HG03139 (cell line): Measurements from ENCODE around the gene GREB1.

Source experiments
- ATAC-seq: cut with Tn5 transposase; IDR thresholded peaks from one replicate; pipeline ENCODE4 v1.9.1; 2021; ENCODE audit not compliant: unreplicated experiment

The GREB1 gene

GRCh38 chr2:11631462-11631861 lies 97.6 kb downstream of the GREB1 start:
- no peak for ATAC-seq

DNA sequence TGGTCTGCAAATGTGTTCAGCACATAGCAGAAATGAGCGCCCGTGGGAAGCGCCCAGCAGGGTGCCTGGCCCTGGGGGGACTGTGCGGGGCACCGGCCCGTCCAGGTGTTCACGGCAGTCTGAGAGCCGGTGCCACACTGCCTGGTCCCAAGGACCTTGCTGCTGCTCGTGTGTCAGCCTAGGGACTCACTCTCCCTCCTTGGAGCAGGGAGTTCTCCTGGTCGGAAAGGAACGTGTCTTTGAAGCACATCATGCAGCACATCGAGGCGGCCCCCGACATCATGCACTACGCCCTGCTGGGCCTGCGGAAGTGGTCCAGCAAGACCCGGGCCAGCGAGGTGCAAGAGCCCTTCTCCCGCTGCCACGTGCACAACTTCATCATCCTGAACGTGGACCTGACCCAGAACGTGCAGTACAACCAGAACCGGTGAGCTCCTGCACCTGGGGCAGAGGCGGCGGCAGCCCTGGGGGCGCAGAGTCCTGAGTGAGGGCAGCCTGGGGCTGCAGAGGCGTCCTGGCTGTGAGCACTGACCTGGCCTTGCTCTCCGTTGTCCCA lies 100.2 kb downstream of the GREB1 start:
- ATAC-seq = no peak

DNA sequence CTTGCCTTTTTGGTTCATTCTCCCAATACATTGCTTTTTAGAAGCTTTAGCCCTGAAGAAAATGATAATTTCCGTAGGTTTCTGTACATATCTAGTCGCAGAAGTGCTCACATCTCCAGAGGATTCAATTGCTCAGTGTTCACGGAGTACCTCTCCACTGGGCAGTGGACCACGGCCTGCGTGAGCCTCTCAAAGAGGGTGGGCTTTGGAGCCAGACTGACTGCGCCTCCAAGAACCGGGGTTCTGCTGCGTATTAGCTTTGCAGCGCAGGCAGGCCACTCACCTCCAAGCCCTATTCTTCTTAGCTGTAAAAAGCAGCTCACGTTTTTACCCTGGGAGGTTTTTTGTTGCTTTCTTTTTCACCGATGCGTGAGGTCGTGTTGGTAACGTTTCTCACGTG lies 100.7 kb downstream of the GREB1 start:
- ATAC-seq = no peak

DNA sequence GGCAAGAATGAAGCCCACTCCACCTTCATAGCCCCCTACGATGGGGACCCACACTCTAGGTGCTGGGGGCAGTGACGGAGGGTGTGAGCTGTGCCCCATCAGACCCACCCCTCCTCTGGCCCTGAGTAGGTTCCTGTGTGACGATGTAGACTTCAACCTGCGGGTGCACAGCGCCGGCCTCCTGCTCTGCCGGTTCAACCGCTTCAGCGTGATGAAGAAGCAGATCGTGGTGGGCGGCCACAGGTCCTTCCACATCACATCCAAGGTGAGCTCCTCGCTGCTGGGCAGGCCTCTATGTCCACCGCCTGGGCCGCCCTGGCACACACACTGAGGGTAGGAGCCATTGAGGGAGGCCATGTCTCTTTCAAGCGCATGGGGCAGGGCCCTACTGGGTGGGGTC lies 101.3 kb downstream of the GREB1 start:
- ATAC-seq = no peak

GRCh38 chr2:11636593-11637295 lies 102.9 kb downstream of the GREB1 start:
- no peak for ATAC-seq

GRCh38 chr2:11637546-11637945 lies 103.7 kb downstream of the GREB1 start:
- ATAC-seq = no peak

DNA sequence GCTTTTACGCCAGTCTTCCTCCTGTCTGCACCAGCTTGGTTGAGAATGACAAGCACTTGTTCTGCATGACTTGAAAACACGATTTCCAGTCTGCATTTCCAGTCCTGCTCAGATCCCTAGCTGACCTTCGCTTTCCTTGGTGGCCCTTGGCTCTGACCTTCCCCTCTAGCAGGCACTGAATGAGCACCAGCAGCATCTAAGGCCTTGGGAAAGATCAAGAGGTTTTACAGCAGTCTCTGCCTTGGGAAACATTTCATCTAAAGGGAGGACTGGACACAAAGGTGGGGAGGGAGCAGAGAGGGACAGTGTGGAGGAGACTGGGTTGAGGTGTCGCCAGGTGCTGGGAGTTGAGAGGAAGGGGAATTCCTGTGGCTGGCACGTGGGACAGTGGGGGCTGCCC lies 105.7 kb downstream of the GREB1 start:
- no peak for ATAC-seq

DNA sequence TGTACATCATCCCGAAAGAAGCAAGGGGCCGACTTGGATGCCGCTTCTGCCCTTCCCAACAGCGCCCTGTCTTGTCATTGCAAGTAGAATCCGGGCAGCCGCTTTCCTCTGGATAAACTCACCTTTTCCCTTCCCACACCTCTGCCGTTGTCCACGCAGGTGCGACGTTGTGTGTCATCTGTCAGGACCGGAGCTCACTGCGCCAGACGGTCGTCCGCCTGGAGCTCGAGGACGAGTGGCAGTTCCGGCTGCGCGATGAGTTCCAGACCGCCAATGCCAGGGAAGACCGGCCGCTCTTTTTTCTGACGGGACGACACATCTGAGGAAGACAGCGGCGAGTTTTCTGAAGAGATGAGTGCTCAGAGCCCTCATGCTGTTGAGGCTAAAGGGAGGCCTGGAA lies 106.3 kb downstream of the GREB1 start:
- ATAC-seq = no peak

GRCh38 chr2:11642972-11643371 lies 109.1 kb downstream of the GREB1 start:
- ATAC-seq = no peak

- no peak for ATAC-seq
Measured at GRCh38 chr2:11644293-11644692, 110.4 kb downstream of the GREB1 start.

GRCh38 chr2:11646530-11646929 lies 112.7 kb downstream of the GREB1 start:
- ATAC-seq = no peak

DNA sequence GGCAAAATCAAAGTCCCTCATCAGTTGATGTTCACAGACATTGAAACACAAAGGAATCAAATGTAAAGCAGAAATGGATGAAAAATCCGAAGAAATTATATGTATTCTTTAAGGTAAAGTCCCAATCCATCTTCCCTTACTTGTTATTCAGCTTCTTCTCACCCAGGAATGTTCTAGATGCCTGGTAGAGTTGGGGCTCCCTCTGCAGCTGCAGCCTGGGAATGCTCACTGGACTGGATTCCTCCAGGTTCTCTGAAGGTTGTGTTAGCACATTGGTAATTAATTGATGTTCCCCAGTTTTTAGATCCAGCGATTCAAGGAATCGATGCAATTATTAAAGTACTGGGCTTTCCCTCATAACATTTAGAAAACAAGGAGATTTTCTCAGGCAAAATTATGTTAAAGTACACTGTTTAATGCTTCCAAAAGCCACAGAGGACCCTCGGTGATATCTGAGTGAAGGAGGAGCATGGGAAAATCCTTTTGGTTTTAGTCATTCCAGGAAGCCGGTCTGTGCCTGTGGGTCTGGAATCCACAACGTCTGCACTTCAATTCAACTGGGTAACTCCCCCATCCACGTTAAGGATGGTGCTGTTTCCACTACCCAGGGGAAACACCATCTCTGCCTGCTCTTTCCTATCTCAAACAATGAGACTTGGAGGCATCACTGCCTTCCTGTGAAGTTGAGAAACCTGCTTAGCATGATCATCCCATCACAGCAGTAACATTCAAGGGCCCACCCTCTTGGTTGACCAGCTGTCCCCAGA lies 114.2 kb downstream of the GREB1 start:
- no peak for ATAC-seq

GRCh38 chr2:11649093-11649492 lies 115.2 kb downstream of the GREB1 start:
- no peak for ATAC-seq

GRCh38 chr2:11651856-11652548 lies 118.2 kb downstream of the GREB1 start:
- no peak for ATAC-seq

DNA sequence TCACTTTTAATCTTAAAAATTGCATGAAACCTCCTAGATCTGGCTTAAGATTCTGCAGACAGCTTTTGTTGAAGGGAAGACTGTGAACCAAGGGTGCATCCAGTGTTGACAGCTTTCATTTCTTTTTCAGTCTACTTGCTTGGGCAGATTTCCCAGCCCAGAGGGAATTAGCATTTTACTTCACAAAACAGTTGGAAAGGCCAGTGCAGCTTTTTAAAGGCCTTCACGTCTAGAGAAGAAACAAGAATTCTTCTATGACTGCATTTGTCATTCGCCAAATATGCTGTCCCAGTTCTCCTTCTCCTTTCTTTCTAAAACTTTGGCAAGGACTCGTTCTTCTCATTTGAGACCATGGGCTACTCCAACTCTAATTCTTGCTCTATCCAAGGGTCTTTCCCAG lies 118.7 kb downstream of the GREB1 start:
- no peak for ATAC-seq

GRCh38 chr2:11655495-11655894 lies 121.7 kb downstream of the GREB1 start:
- ATAC-seq = no peak

- ATAC-seq = no peak
Measured at GRCh38 chr2:11656252-11656651, 122.4 kb downstream of the GREB1 start.

DNA sequence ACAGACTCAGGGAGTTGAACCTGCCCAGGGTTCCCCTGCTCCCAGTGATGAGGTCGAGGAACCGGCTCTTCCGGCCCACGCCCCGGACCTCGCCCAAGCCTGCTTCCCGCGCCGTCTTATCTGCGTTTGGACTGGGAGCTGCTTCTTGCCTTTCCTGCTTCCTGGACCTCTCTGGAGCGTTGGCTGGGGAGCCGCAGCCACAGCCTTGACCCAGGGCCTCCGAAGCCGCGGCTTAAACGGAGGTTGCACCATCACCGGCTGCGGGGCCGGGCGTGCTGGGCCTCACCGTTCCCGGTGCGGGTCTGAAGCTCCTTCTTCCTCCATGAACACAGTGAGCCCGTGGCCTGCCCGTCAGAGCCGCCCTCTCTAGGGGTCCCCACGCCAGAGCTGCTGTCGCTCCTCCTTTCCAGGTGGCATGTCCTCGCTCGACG lies 122.8 kb downstream of the GREB1 start:
- no peak for ATAC-seq

DNA sequence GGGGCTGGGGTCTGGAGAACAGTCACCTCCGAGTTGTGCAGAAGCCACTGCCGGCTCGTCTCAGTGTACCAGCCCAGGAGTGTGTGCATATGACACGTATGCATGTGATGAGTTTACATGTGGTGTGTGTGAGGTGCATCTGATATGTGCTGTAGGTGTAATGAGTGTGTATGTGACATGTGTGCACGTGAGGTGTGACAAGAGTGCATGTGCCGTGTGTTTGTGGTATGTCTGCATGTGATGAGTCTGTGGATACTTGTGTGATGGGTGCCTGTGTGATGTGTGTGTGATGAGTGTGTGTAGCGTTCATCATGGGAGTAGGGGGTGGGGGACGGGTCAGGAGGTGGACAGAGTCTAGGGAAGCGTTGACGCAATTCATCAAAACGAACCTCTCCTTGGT lies 123.3 kb downstream of the GREB1 start:
- ATAC-seq = no peak

DNA sequence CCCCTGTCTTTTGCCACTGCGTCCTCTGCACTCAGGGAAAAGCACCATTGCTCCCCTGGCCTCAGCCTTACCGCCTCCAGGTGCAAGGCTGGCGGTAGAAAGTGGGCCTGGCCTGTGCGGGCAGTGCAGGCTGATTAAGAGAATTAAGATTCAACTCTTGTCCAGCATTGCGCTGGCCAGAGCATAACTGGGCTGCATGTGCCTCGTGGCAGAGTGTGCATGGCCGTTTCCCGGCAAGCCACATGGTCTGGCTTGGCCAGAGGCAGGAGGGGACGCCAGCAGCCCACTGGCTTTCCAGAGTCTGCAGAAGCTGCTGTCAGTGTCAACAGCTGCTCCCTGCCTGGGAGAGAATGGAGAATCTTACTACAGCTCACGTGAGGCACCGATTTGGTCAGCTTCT lies 123.8 kb downstream of the GREB1 start:
- ATAC-seq = no peak

DNA sequence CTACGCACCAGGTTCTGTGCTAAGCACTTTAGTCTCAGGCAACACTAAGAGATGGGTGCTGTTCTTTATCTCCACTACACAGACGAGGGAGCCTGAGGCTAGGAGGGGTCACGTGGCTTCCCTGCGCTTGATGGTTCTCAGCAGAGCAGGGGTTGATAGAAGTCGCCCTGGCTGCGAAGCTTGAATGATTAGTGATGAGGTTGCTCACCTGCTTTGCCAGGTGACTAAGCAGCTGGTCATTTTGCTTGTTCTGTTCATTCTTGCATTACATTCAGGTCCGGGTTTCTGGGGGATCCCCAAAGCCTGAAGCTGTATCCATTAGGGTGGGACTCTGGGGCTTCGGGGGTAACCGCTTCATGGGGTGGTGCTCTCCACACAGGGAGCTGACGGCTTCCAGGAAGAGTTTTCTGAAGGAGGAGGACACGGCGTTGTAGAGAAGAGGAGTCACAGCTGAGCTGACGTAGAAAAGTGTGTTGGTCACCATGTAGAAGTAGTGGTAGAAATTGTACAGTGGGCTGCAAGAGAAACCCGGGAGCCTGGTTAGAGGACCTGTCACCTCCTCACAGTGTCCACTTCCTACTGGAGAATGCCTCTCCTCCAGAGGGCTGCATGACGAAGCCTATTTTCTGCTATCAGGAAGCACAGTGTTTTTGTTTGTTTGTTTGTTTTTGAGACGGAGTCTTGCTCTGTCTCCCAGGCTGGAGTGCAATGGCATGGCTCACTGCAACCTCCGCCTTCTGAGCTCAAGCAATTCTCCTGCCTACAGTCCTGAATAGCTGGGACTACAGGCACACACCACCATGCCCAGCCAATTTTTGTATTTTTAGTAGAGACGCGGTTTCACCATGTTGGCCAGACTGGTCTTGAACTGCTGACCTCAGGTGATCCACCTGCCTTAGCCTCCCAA lies 124.6 kb downstream of the GREB1 start:
- no peak for ATAC-seq
